C4-2B (cell line): Measurements from ENCODE around the gene OLFM1.

Experiments used
- H3K27ac ChIP-seq: fragments of 450-650 bp; 2 replicates; pipeline ENCODE4 v1.5.1; 2017
- CTCF ChIP-seq: fragments of 450-650 bp; conservative IDR thresholded peaks from 2 replicates; pipeline ENCODE4 v1.5.1; 2017; ENCODE audit warnings: mild to moderate bottlenecking
- ZFX ChIP-seq: fragments of 450-650 bp; IDR thresholded peaks from 2 replicates; pipeline ENCODE4 v1.6.1; 2017

The OLFM1 gene

GRCh38 chr9:135095470-135096407 lies 8.3 kb downstream of the OLFM1 start:
- TF ChIP-seq ZFX (no peak), CTCF (no peak)
- no peak overlapping the region for H3K27ac ChIP-seq

- no peak overlapping the region for H3K27ac ChIP-seq
- TF ChIP-seq CTCF: no peak
- TF ChIP-seq ZFX: no peak
These were observed 9.0 kb downstream of the OLFM1 start for GRCh38 chr9:135096408-135096895.

GRCh38 chr9:135098400-135099105 lies 11.1 kb downstream of the OLFM1 start:
- H3K27ac ChIP-seq: no peak overlapping the region
- no peak for TF ChIP-seq ZFX
- TF ChIP-seq CTCF: no peak

GRCh38 chr9:135099574-135099973 lies 12.1 kb downstream of the OLFM1 start:
- TF ChIP-seq ZFX (no peak), CTCF (no peak)
- H3K27ac ChIP-seq: no peak overlapping the region

- TF ChIP-seq CTCF (no peak), ZFX (no peak)
- H3K27ac ChIP-seq: no peak overlapping the region
These were observed 12.8 kb downstream of the OLFM1 start for GRCh38 chr9:135100241-135100681.

- no peak for TF ChIP-seq CTCF
- H3K27ac ChIP-seq: no peak overlapping the region
These were observed 13.4 kb downstream of the OLFM1 start for GRCh38 chr9:135100725-135101410.
